ENCODE results near the gene ETV6. TPM values are rescaled to one million over a fixed set of nuclear protein-coding genes. Genes with fewer than 3 reads are reported as not detected.

ETV6 gene
- total and polyA plus RNA-seq, 9 of the 15 experiments (the other 6 are each of a cell fraction or from before 2014, with no cell fraction given) = 0.81 to 12.7 (median 4.1) TPM

GRCh38 chr12:11726659-11727058 lies 77.2 kb downstream of the ETV6 start:
- DNase-seq (ENCODE audit: extremely low read depth in 1 of 4, low spot score in 3 of 4) = no peak
- intact Hi-C loops (cut with micrococcal nuclease) = no loop called here
- POLR2A ChIA-PET = interaction anchor here (0.6 kb wide), 1 partner anchor 36 kb away, joined by 3 read pairs; no protein-coding TSS in a partner anchor

More at GRCh38 chr12:11726659-11727058, 77.2 kb downstream of the ETV6 start:
- ATAC-seq = no peak
- no peak overlapping the region for H3K9ac ChIP-seq (ENCODE audit: insufficient read depth in 1 of 2, low read depth in 2 of 2, low read length in 2 of 2)
- no peaks in the 10 kb centered on the region for H3K9me1 ChIP-seq (ENCODE audit: control insufficient read depth, insufficient read depth, low read length)
- H3K79me2 ChIP-seq (ENCODE audit: control insufficient read depth, insufficient read depth, low read length) = no peaks in the 10 kb centered on the region; the same call in 2 of the 3 replicates
- no peaks in the 10 kb centered on the region for H3K9me3 ChIP-seq (replicated peaks; ENCODE audit: control insufficient read depth, insufficient read depth, low read depth, low read length)
- CTCF ChIA-PET (ENCODE audit: low intra/inter-chr PET ratio) = no interaction called here
- H3K4me2 ChIP-seq (ENCODE audit: insufficient read depth, low read length) = no peak overlapping the region
- H3K4me3 ChIP-seq = no peak overlapping the region
- H2AFZ ChIP-seq (ENCODE audit: low read depth, low read length) = no peak overlapping the region
- H3K36me3 ChIP-seq (ENCODE audit: control insufficient read depth, insufficient read depth, low read length) = no peaks in the 10 kb centered on the region
- no peak for FAIRE-seq
- no peaks in the 10 kb centered on the region for H4K20me1 ChIP-seq (replicated peaks; ENCODE audit: control insufficient read depth, insufficient read depth, low read length)
- H3K27me3 ChIP-seq (ENCODE audit: control insufficient read depth in 2 of 2, insufficient read depth in 2 of 2, low read length in 2 of 2) = no peaks in the 10 kb centered on the region
- TF ChIP-seq BCLAF1 (IDR thresholded peaks at IDR 0.05; ENCODE audit: borderline replicate concordance in 1 of 2, control insufficient read depth in 1 of 2, low read depth in 2 of 2, low read length in 1 of 2) (no peak), ETV1 (tag; conservative IDR thresholded peaks at IDR 0.05; ENCODE audit: low read depth) (no peak), ZFP36 (IDR thresholded peaks at IDR 0.05; ENCODE audit: low read depth, low read length, partially characterized antibody) (no peak), TOE1 (IDR thresholded peaks at IDR 0.05; ENCODE audit: borderline replicate concordance) (no peak), TOE1 (CRISPR knock-in tag; IDR thresholded peaks at IDR 0.05; ENCODE audit: borderline replicate concordance, low read depth) (no peak), ZKSCAN1 (IDR thresholded peaks at IDR 0.05; ENCODE audit: low read depth, low read length) (no peak), THAP7 (CRISPR knock-in tag; IDR thresholded peaks at IDR 0.05) (no peak), ERF (CRISPR knock-in tag; IDR thresholded peaks at IDR 0.05) (no peak), ZNF75A (CRISPR knock-in tag; IDR thresholded peaks at IDR 0.05) (no peak), ZNF444 (CRISPR knock-in tag; IDR thresholded peaks at IDR 0.05) (no peak), PURB (CRISPR knock-in tag; IDR thresholded peaks at IDR 0.05; ENCODE audit: low read depth) (no peak)
- H3K27ac ChIP-seq (ENCODE audit: extremely low read depth, low read depth, low read length) = no peak overlapping the region
- 67% methylated on average over 3 of the region's 3 CpGs for WGBS (ENCODE audit: insufficient coverage, low coverage, missing lambda C conversion rate)
- no TSS peak for BruUV-seq (replicated peaks)
- in situ Hi-C loops (cut with MboI) = no loop called here
- H3K4me1 ChIP-seq (replicated peaks in 1 of 2; ENCODE audit: control insufficient read depth in 2 of 2, insufficient read depth in 2 of 2, low read length in 2 of 2) = peaks cover 0 to 6% of the 10 kb centered on the region in 2 experiments; a peak in 2 of 5 replicates
